Activated T-cell treated with anti-CD3 and anti-CD28 coated beads, Interleukin-2, amount 50 U/mL, for 24 hours (primary cell): ENCODE data around the gene MBOAT1.

Source experiments
- DNase-seq: peaks from one replicate; pipeline ENCODE4 v3.0.0-alpha.2; 2020
- H3K27ac Mint-ChIP-seq: 2 replicates; pipeline ENCODE4 v1.8.0; 2020; ENCODE audit warnings: mild to moderate bottlenecking, mixed read lengths
- H3K27me3 Mint-ChIP-seq: 2 replicates; pipeline ENCODE4 v1.8.0; 2020; ENCODE audit warnings: mixed read lengths
- H3K36me3 Mint-ChIP-seq: 2 replicates; pipeline ENCODE4 v1.8.0; 2020; ENCODE audit warnings: low read depth, mixed read lengths
- H3K4me1 Mint-ChIP-seq: 2 replicates; pipeline ENCODE4 v1.8.0; 2020; ENCODE audit warnings: low read depth, mixed read lengths
- H3K4me3 Mint-ChIP-seq: 2 replicates; pipeline ENCODE4 v1.8.0; 2020; ENCODE audit warnings: mild to moderate bottlenecking, moderate library complexity, mixed read lengths
- H3K9me3 Mint-ChIP-seq: 2 replicates; pipeline ENCODE4 v1.8.0; 2020; ENCODE audit warnings: mixed read lengths

Gene MBOAT1

DNA sequence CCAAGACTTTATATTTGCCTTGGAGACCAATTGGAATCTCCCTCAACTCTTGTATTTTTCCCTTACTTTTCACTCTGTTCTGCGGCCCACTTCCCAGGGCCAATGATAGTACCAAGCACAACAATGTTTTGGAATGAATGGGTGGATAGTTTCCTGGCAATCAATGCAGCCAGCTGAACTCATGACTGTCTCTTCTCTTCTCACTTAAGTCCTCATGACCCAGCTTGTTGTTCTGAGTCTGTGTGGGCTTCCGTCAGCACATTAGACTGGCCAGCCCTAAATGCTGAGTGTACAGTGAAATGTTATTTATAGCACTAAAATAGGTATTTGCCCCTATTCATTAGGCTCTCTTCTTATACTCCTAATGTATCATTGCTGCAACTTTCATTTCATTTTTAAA is 5.6 kb upstream of the MBOAT1 start:
- no peak for DNase-seq
- no peaks in the 10 kb centered on the region for H3K36me3 Mint-ChIP-seq
- H3K4me3 Mint-ChIP-seq = no peak overlapping the region
- H3K27ac Mint-ChIP-seq = no peak overlapping the region
- peaks cover 8% of the 10 kb centered on the region for H3K4me1 Mint-ChIP-seq
- H3K9me3 Mint-ChIP-seq = no peaks in the 10 kb centered on the region
- H3K27me3 Mint-ChIP-seq = no peaks in the 10 kb centered on the region

DNA sequence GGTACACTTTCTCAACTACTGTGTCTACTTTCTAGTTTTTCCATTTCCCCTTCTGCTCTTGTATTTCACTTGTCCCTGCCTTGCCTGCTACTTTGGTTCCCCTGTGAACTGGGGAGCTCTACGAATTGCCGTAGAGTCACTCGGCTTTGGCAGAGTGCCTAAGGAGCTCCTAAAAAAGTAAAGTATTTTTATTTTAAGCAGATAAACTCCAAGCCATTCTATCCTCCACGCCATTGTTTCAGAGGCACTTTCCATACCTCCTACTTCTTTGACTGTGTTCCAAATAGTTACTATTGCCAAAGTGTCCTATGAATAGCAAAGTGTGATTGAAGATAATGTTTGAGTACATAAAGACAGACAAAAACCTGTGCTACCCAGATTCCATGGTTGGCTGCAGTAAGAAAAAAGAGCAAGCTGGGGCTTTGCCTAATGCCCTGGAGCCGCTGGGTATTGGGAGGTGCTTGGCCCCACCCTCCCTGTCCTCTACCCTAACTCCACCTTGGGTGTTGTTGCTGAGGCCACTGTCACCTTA is 5.1 kb upstream of the MBOAT1 start:
- H3K36me3 Mint-ChIP-seq = no peaks in the 10 kb centered on the region
- no peak overlapping the region for H3K4me3 Mint-ChIP-seq
- no peak for DNase-seq
- H3K9me3 Mint-ChIP-seq = no peaks in the 10 kb centered on the region
- H3K27me3 Mint-ChIP-seq = no peaks in the 10 kb centered on the region
- H3K4me1 Mint-ChIP-seq = peaks cover 11% of the 10 kb centered on the region
- H3K27ac Mint-ChIP-seq = no peak overlapping the region

DNA sequence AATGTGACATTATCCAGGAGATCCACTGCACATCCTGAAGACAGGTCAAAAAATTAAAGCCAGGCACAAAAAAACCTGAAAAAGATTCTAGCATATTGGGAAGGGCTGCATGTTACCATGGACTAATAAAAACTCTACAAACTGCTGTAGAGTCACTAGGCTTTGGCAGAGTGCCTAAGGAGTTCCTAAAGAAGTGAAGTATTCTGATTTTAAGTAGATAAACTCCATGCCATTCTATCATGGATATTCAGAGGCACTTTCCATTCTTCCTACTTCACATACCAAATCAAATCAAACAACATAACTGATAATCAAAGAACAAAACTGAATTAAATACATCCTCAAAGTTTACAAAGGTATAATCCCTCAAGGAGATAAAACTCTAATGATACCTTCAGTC is 3.0 kb upstream of the MBOAT1 start:
- H3K9me3 Mint-ChIP-seq = no peaks in the 10 kb centered on the region
- H3K27me3 Mint-ChIP-seq = peaks cover 3% of the 10 kb centered on the region
- H3K4me3 Mint-ChIP-seq = no peak overlapping the region
- H3K36me3 Mint-ChIP-seq = no peaks in the 10 kb centered on the region
- H3K27ac Mint-ChIP-seq = no peak overlapping the region
- H3K4me1 Mint-ChIP-seq = peaks cover 23% of the 10 kb centered on the region
- no peak for DNase-seq

DNA sequence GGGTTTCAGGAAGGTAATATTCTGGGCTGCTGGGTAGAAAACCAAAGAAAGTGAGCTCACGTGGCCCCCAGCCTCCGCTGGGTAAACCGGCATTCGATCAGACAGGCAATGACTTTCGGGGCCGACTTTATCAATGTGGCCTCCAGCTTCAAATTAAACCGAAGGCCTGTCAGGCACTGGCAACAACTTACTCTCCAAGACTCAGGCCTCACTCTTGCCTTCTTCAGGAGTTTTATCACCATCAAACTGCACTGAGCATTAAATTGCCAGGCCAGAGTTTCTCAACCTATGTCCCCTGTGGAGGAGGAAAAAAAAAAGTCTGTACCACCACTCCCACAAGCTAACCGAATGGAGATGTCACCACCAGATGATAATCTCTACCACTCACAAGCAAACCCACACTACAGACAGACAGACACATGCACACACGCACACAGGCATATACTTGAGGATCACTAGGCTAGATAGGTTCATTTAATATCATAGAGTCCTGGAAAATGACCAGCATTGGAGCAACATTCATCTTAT is 1.1 kb upstream of the MBOAT1 start:
- Mint-ChIP-seq H3K27ac (peak overlapping the region; percentile 92), H3K27me3 (peaks cover 3% of the 10 kb centered on the region), H3K4me1 (peaks cover 40% of the 10 kb centered on the region), H3K36me3 (no peaks in the 10 kb centered on the region), H3K9me3 (no peaks in the 10 kb centered on the region), H3K4me3 (peak overlapping the region; percentile 82)
- DNase-seq = no peak

DNA sequence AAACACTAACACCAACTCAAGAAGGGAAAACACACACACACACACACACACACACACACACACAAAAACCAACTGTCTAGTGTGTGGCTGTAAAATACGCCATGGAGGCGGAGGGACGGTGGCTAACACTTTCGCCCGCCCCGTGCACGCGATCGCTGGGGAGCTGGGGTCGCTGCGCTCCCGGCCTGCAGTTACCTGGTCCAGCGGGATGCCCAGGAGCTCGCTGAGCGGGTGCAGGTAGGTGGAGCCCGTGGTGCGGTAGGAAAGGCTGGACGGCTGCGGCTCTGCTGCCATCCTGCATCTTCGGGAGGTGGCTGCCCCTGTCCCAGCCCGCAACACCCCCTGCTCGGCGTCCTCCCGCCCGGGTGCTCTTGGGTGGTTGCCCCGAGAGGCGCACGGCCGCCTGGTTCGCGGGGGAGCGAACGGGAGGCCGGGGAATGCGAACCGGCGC is 303 bp downstream of the MBOAT1 start:
- Mint-ChIP-seq H3K27me3 (peaks cover 3% of the 10 kb centered on the region), H3K4me1 (peaks cover 48% of the 10 kb centered on the region), H3K36me3 (no peaks in the 10 kb centered on the region), H3K4me3 (peak overlapping the region; percentile 86), H3K27ac (peak overlapping the region; percentile 88), H3K9me3 (no peaks in the 10 kb centered on the region)
- DNase-seq = no peak

DNA sequence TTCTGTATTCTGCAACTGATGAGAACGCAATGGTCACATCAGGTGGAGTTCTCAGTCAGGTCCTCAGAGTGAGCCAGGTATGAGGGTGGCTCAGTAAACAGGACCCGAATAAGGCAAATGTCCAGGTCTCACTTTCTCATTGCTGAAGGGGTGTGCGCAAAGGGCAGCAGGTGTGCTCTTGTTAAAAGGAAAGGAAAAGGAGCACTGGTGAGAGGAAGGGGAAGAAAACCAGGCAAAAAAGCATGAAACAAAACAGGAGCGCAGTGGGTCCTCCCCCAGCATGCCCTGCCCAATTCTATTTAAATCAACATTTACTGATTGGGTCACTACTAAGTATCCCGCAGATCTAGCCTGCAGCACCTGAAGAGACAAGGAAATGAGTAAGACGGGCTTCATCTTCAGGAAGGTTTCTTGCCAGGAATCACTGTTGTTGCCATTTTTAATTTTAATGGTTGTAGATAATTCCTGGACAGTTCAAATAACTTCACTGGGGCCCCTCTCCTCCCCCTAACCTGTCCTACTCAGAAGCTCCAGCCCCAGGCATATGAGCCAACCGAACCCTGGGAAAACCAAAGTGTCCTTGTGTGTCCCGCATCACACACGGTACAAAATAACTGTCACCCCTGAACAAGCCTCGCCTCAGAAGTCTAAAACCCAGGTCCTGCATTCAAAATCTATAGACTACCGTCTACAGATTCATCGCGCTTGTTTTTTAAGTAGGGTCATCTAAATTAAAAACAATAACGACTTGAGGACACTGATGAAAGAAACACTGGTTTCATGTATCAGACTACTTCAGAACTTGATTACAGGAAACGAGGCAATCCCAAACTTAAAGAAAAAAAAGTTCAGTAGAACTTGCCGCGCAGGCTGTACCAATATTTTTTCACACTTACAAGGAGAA is 980 bp downstream of the MBOAT1 start:
- Mint-ChIP-seq H3K4me1 (peaks cover 55% of the 10 kb centered on the region), H3K27ac (peak overlapping the region; percentile 88), H3K36me3 (no peaks in the 10 kb centered on the region), H3K9me3 (no peaks in the 10 kb centered on the region), H3K27me3 (peaks cover 3% of the 10 kb centered on the region), H3K4me3 (peak overlapping the region; percentile 86)
- DNase-seq = no peak

DNA sequence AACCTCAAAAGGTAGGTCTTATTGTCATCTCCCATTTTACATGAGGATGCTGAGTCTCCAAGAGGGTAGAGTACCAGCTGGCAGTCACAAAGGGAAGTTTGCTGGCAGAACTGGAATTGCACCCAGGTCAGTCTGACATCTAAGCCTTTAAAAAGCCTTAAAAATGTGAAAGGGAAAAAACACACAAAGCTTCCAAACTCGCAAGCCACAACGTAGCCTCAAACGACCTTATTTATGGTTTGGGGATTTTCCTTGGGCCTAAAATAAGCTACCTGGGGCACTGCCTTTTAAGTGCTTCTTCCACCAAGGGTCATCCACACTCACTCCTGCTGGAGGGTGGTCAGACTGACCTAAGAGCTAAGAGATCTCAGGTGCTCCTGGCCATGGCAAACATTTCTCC is 2.1 kb downstream of the MBOAT1 start:
- Mint-ChIP-seq H3K27ac (peak overlapping the region; percentile 69), H3K9me3 (no peaks in the 10 kb centered on the region), H3K36me3 (no peaks in the 10 kb centered on the region), H3K4me3 (no peak overlapping the region), H3K4me1 (peaks cover 66% of the 10 kb centered on the region), H3K27me3 (peaks cover 3% of the 10 kb centered on the region)
- DNase-seq = no peak

DNA sequence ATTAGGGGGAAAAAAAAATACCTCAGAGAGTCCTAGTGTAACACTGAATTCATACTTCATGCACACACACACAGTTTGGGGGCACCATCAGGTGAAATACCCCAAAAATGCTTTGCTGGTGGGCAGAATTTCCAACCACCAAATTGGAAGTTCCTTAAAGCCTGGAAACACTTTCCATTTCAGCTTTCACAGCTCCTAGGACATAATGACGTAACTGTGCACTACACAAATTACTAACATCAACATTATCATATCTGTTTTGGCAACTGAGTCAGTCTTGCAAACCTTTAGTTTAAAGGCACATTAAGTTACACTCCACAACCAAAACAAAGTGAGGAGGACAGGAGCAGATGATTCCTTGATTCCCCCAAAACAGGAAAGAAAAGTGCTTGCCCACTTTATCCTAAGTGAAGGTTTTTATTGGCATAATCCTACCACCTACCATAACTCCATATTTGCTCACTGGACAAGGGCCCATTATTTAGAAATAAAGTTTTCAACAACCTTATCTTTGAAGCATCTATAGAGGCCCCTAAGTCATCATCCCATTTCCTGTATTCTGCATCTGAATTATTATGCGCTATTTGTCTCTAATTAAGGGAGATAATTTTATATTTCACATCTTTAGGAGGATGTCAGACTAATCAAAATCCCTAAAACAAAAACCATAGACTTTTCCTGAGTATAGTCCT is 3.4 kb downstream of the MBOAT1 start:
- Mint-ChIP-seq H3K4me3 (no peak overlapping the region), H3K27ac (peak overlapping the region; percentile 20), H3K4me1 (peaks cover 77% of the 10 kb centered on the region), H3K9me3 (no peaks in the 10 kb centered on the region), H3K27me3 (peaks cover 3% of the 10 kb centered on the region), H3K36me3 (no peaks in the 10 kb centered on the region)
- no peak for DNase-seq

DNA sequence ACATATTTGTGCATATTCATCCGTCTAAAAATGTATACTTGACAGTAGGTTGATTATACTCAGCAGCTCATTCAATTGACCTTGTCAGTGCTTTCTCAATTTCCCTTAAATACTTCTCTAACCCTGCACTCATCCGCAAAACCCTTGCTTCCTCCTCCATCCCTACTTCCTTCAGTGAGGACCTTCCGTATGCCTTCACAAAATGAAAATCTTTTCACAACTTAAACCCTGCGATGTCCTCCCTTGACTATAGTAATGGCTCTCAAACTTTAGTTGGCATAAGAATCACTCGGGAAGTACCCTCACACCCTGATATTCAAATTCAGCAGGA is 5.2 kb downstream of the MBOAT1 start:
- H3K36me3 Mint-ChIP-seq = no peaks in the 10 kb centered on the region

DNA sequence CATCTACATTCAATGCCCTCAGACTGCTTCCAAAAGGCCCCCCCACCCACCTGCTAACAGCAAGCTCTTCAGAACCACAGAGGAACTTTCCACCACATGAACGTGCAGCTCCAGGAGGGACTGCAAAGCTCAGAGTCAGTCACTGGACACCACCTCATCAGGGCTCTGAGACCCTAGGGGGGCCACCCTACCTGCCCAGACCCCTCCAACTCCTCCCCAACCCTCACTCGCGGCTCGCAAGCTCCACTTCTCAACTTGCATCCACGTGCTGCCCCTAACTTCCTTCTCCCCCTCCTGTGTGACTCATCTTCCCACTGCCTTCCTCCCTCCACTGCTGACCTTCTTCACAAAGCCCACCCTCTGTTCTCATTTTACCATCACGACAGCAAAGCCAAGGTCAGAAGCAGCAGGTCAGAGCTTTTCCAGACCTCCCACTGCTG is 6.5 kb downstream of the MBOAT1 start:
- H3K27ac Mint-ChIP-seq = peak overlapping the region; percentile 93
- peaks cover 76% of the 10 kb centered on the region for H3K4me1 Mint-ChIP-seq
- H3K4me3 Mint-ChIP-seq = peak overlapping the region; percentile 75
- H3K36me3 Mint-ChIP-seq = no peaks in the 10 kb centered on the region
- DNase-seq = no peak
- H3K27me3 Mint-ChIP-seq = no peaks in the 10 kb centered on the region
- H3K9me3 Mint-ChIP-seq = no peaks in the 10 kb centered on the region

More for the DNA sequence above, 5.2 kb downstream of the MBOAT1 start:
- Mint-ChIP-seq H3K4me1 (peaks cover 79% of the 10 kb centered on the region), H3K4me3 (peak overlapping the region; percentile 75), H3K27me3 (peaks cover 3% of the 10 kb centered on the region), H3K27ac (peak overlapping the region; percentile 93), H3K9me3 (no peaks in the 10 kb centered on the region)
- DNase-seq = no peak

DNA sequence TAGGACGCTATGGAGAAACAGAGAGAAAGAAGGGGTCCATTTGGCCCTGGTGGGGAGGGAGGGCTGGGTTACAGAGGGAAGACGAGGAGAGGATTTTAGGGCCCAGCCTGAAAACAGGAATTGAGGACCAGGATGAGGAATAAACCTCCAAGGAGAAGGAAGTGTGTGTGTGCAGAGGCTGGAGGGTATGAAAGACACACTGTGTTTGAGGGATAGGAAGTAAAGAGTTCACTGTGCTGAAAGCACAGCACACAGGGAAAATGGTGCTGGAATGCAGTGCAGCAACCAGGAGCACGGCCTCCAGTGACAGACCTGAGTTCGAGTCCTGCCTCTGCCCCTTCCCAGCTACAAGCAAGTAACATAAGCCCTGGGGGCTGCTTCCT is 7.8 kb downstream of the MBOAT1 start:
- H3K4me1 Mint-ChIP-seq = peaks cover 70% of the 10 kb centered on the region
- no peaks in the 10 kb centered on the region for H3K27me3 Mint-ChIP-seq
- H3K4me3 Mint-ChIP-seq = no peak overlapping the region
- H3K36me3 Mint-ChIP-seq = peaks cover 2% of the 10 kb centered on the region
- H3K9me3 Mint-ChIP-seq = no peaks in the 10 kb centered on the region
- peak overlapping the region; percentile 70 for H3K27ac Mint-ChIP-seq
- no peak for DNase-seq

DNA sequence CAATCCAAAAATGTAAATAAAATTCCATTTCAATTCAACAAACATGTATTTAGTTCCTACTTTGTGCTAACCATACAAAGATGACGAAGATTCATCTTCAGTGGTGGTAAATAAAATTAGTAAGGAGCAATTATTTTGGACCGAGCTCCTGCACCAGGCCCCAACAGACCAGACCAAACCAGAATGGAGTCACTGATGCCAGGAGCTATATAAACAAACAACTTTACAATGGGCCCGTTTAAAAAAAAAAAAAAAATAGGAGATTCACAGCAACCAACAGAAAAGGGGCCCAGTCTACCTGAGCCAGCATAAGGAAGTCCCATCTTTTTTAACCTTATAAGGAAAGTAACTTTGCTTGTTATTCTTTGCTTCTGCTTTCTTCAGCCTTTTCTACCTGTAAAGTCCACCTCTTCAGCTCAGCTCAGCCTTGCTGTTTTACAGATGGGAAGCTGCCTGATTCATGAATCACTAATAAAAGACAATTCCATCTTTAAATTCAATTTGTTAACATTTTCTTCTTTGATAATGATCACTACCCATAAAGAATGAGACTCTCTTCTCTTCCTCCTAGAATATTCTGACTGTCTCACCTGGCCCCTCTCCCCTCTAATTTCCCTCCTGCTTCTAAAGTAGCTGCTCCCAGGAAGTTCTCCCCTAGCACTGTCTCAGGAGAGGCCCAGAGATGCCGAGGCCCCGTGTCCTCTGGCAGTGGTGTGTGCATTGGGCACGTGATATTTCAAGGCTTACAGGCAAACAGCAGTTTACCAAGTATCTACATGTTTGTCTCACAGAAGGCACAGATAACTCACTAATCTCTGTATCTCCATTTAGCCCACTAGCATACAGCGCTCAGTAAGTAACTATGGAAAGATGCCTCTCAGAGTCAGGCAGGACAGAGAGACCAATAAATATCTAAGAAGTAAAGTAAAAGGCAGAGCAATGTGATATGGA is 8.4 kb downstream of the MBOAT1 start:
- Mint-ChIP-seq H3K36me3 (peaks cover 2% of the 10 kb centered on the region), H3K4me1 (peaks cover 64% of the 10 kb centered on the region), H3K4me3 (no peak overlapping the region), H3K9me3 (no peaks in the 10 kb centered on the region), H3K27ac (peak overlapping the region; percentile 70), H3K27me3 (no peaks in the 10 kb centered on the region)
- no peak for DNase-seq

DNA sequence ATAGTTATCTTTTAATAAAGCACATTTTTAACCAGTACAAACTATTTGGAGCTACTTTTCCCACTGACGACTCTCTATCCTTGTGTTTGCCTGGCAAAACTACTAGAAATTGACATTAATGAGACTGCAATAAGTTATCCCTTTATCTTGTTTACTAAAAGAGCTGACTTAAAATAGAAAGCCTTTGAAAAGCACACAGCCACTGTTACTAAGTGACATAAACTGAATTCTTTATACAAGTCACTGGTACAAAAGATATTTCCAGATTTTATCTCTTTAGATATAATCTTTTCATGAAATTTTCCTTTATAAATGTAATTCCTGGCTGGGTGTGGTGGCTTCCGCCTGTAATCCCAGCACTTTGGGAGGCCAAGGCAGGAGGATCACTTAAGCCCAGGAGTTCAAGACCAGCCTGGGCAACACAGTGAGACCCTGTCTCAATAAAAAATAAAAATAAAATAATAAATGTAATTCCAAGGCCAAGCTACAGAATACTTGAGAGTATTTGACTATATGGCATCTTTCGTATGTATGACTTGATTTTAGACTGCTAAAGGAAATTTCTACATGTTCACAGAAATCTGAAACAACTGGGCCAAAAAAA is 9.5 kb downstream of the MBOAT1 start:
- Mint-ChIP-seq H3K9me3 (no peaks in the 10 kb centered on the region), H3K27ac (peak overlapping the region; percentile 72), H3K4me3 (no peak overlapping the region)

DNA sequence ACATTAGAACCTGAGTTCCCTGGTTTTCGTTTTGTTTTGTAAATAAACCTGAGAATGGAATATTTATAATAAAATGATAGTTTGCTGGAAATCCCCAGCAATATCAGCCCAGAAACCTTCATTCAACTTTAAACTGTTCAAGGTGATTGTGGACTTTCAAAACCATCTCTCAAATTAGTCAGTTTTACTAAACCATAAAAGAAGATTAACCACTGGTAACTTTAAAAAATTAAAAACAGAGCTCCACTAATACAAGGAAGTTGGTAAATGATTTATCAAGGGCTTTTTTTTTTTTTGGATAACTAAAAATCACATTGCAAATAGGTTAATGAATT is 10.0 kb downstream of the MBOAT1 start:
- H3K27ac Mint-ChIP-seq = no peak overlapping the region
- H3K36me3 Mint-ChIP-seq = peaks cover 2% of the 10 kb centered on the region
- DNase-seq = no peak
- H3K9me3 Mint-ChIP-seq = no peaks in the 10 kb centered on the region
- no peak overlapping the region for H3K4me3 Mint-ChIP-seq
- no peaks in the 10 kb centered on the region for H3K27me3 Mint-ChIP-seq
- H3K4me1 Mint-ChIP-seq = peaks cover 55% of the 10 kb centered on the region

More for the DNA sequence above, 9.5 kb downstream of the MBOAT1 start:
- Mint-ChIP-seq H3K27me3 (no peaks in the 10 kb centered on the region), H3K36me3 (peaks cover 2% of the 10 kb centered on the region), H3K4me1 (peaks cover 59% of the 10 kb centered on the region)
- DNase-seq = no peak
